Measurements from ENCODE around the gene GBX2.

GRCh38 chr2:236184701-236185100 is 16.5 kb upstream of the GBX2 start:
- TF ChIP-seq POLR2AphosphoS5 (IDR thresholded peaks at IDR 0.05; ENCODE audit: low read depth, low read length) (no peak), CTCF (IDR thresholded peaks at IDR 0.05) (no peak), SIN3A (IDR thresholded peaks at IDR 0.05; ENCODE audit: borderline replicate concordance, insufficient read depth, low read depth, low read length) (no peak)
- TF ChIP-seq, protein P1, sequence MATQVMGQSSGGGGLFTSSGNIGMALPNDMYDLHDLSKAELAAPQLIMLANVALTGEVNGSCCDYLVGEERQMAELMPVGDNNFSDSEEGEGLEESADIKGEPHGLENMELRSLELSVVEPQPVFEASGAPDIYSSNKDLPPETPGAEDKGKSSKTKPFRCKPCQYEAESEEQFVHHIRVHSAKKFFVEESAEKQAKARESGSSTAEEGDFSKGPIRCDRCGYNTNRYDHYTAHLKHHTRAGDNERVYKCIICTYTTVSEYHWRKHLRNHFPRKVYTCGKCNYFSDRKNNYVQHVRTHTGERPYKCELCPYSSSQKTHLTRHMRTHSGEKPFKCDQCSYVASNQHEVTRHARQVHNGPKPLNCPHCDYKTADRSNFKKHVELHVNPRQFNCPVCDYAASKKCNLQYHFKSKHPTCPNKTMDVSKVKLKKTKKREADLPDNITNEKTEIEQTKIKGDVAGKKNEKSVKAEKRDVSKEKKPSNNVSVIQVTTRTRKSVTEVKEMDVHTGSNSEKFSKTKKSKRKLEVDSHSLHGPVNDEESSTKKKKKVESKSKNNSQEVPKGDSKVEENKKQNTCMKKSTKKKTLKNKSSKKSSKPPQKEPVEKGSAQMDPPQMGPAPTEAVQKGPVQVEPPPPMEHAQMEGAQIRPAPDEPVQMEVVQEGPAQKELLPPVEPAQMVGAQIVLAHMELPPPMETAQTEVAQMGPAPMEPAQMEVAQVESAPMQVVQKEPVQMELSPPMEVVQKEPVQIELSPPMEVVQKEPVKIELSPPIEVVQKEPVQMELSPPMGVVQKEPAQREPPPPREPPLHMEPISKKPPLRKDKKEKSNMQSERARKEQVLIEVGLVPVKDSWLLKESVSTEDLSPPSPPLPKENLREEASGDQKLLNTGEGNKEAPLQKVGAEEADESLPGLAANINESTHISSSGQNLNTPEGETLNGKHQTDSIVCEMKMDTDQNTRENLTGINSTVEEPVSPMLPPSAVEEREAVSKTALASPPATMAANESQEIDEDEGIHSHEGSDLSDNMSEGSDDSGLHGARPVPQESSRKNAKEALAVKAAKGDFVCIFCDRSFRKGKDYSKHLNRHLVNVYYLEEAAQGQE (IDR thresholded peaks at IDR 0.05; ENCODE audit: insufficient read depth in 1 of 2, low read depth in 2 of 2, low read length in 1 of 2) = no peak

All from Panc1 (cell line).